HL-60/S4 treated with phorbol 12-myristate 13-acetate at 8.2 ng/mL for 4 days and 3 days (cell line): ENCODE data around the gene TXNDC2.
"Not testable (repeated sequence)": the region's sequence is repeated elsewhere in the genome, so short reads cannot be mapped to it uniquely, and the experiment has no call there.

Source experiments
- in situ Hi-C: fragments of 300-500 bp; cut with MboI; formaldehyde crosslinking; loops from 2 replicates; pipeline ENCODE4 v1.15.0; 2022; ENCODE audit warnings: low sequenced_read_pairs

TXNDC2 gene

GRCh38 chr18:9878783-9879242, 7.0 kb upstream of the TXNDC2 start:
- in situ Hi-C loops = no loop called here

- in situ Hi-C loops = no loop called here
Observed at GRCh38 chr18:9884090-9884489, 1.7 kb upstream of the TXNDC2 start.

GRCh38 chr18:9884532-9885140, 1.1 kb upstream of the TXNDC2 start:
- in situ Hi-C loops = no loop called here

GRCh38 chr18:9886005-9886348, 204 bp downstream of the TXNDC2 start:
- in situ Hi-C loops = no loop called here

GRCh38 chr18:9887992-9888391, 2.2 kb downstream of the TXNDC2 start:
- in situ Hi-C loops = no loop called here

GRCh38 chr18:9890196-9890595, 4.4 kb downstream of the TXNDC2 start:
- in situ Hi-C loops = no loop called here

- in situ Hi-C loops = no loop called here
Observed at GRCh38 chr18:9890957-9891356, 5.2 kb downstream of the TXNDC2 start.

GRCh38 chr18:9891515-9891914, 5.7 kb downstream of the TXNDC2 start:
- in situ Hi-C loops = not testable (repeated sequence)

GRCh38 chr18:9894454-9895068, 8.8 kb downstream of the TXNDC2 start:
- in situ Hi-C loops = no loop called here

- in situ Hi-C loops = no loop called here
Observed at GRCh38 chr18:9897129-9897528, 11.4 kb downstream of the TXNDC2 start.

GRCh38 chr18:9897787-9898291, 12.1 kb downstream of the TXNDC2 start:
- in situ Hi-C loops = not testable (repeated sequence)

GRCh38 chr18:9898792-9899549, 13.2 kb downstream of the TXNDC2 start:
- in situ Hi-C loops = no loop called here

- in situ Hi-C loops = not testable (repeated sequence)
Observed at GRCh38 chr18:9899550-9899930, 13.8 kb downstream of the TXNDC2 start.

- in situ Hi-C loops = loop anchor here (25.0 kb wide), 1 partner anchor 88 kb away; no protein-coding TSS in a partner anchor
Observed at GRCh38 chr18:9900699-9901098, 14.9 kb downstream of the TXNDC2 start.

- in situ Hi-C loops = loop anchor here (25.0 kb wide), 1 partner anchor 89 kb away; no protein-coding TSS in a partner anchor
Observed at GRCh38 chr18:9901377-9901776, 15.6 kb downstream of the TXNDC2 start.

GRCh38 chr18:9902264-9902663, 16.5 kb downstream of the TXNDC2 start:
- in situ Hi-C loops = loop anchor here (25.0 kb wide), 1 partner anchor 90 kb away; no protein-coding TSS in a partner anchor

- in situ Hi-C loops = loop anchor here (25.0 kb wide), 1 partner anchor 91 kb away; no protein-coding TSS in a partner anchor
Observed at GRCh38 chr18:9902832-9903231, 17.1 kb downstream of the TXNDC2 start.

- in situ Hi-C loops = loop anchor here (25.0 kb wide), 1 partner anchor 93 kb away; no protein-coding TSS in a partner anchor
Observed at GRCh38 chr18:9905401-9905922, 19.7 kb downstream of the TXNDC2 start.

- in situ Hi-C loops = loop anchor here (25.0 kb wide), 1 partner anchor 94 kb away; no protein-coding TSS in a partner anchor
Observed at GRCh38 chr18:9906481-9906880, 20.7 kb downstream of the TXNDC2 start.

GRCh38 chr18:9907867-9908266, 22.1 kb downstream of the TXNDC2 start:
- in situ Hi-C loops = loop anchor here (25.0 kb wide), 1 partner anchor 96 kb away; no protein-coding TSS in a partner anchor

GRCh38 chr18:9910071-9910470, 24.3 kb downstream of the TXNDC2 start:
- in situ Hi-C loops = loop anchor here (25.0 kb wide), 1 partner anchor 98 kb away; no protein-coding TSS in a partner anchor
